H1 (cell line): ENCODE results near the gene PPIC. TPM values are rescaled to one million over a fixed set of nuclear protein-coding genes. Genes with fewer than 3 reads are reported as not detected.

Experiments used
- polyA plus RNA-seq, 7 experiments: library from polyadenylated mRNA; depleted of rRNA in 3 of 7; stranded (reverse) in 5 of 7; unstranded in 2 of 7; fragments of >200 nt in 5 of 7; fragments of 200-250 nt in 2 of 7; gene quantifications; 1 replicate in 5 of 7; 2 replicates in 1 of 7; 4 replicates in 1 of 7; pipeline versions ENCODE4 v1.2.1 to v1.2.3, GENCODE V29; 2011 to 2013; ENCODE audit warnings: missing spikeins in 2 of 7, mixed read lengths in 2 of 7
- total RNA-seq: library from RNA; stranded (reverse); fragmentation: NEBNext Ultra II Directional; extraction: Animal tissue kit (Norgen Biotek cat#: 25700); gene quantifications from 2 replicates; pipeline ENCODE4 v1.2.1, GENCODE V29; 2021
- TF ChIP-seq, protein P1 (sequence below): fragments of 300-600 bp; sonication (generic); IDR thresholded peaks from 2 replicates; pipeline ENCODE4 v1.7.1; 2012; ENCODE audit warnings: low read length, moderate library complexity, mild to moderate bottlenecking, inconsistent platforms; ENCODE audit not compliant: insufficient replicate concordance

The PPIC gene
- total and polyA plus RNA-seq, 2 of the 8 experiments (the other 6 are each of a cell fraction or from before 2014, with no cell fraction given): 8.5 to 10.4 TPM

- TF ChIP-seq, protein P1, sequence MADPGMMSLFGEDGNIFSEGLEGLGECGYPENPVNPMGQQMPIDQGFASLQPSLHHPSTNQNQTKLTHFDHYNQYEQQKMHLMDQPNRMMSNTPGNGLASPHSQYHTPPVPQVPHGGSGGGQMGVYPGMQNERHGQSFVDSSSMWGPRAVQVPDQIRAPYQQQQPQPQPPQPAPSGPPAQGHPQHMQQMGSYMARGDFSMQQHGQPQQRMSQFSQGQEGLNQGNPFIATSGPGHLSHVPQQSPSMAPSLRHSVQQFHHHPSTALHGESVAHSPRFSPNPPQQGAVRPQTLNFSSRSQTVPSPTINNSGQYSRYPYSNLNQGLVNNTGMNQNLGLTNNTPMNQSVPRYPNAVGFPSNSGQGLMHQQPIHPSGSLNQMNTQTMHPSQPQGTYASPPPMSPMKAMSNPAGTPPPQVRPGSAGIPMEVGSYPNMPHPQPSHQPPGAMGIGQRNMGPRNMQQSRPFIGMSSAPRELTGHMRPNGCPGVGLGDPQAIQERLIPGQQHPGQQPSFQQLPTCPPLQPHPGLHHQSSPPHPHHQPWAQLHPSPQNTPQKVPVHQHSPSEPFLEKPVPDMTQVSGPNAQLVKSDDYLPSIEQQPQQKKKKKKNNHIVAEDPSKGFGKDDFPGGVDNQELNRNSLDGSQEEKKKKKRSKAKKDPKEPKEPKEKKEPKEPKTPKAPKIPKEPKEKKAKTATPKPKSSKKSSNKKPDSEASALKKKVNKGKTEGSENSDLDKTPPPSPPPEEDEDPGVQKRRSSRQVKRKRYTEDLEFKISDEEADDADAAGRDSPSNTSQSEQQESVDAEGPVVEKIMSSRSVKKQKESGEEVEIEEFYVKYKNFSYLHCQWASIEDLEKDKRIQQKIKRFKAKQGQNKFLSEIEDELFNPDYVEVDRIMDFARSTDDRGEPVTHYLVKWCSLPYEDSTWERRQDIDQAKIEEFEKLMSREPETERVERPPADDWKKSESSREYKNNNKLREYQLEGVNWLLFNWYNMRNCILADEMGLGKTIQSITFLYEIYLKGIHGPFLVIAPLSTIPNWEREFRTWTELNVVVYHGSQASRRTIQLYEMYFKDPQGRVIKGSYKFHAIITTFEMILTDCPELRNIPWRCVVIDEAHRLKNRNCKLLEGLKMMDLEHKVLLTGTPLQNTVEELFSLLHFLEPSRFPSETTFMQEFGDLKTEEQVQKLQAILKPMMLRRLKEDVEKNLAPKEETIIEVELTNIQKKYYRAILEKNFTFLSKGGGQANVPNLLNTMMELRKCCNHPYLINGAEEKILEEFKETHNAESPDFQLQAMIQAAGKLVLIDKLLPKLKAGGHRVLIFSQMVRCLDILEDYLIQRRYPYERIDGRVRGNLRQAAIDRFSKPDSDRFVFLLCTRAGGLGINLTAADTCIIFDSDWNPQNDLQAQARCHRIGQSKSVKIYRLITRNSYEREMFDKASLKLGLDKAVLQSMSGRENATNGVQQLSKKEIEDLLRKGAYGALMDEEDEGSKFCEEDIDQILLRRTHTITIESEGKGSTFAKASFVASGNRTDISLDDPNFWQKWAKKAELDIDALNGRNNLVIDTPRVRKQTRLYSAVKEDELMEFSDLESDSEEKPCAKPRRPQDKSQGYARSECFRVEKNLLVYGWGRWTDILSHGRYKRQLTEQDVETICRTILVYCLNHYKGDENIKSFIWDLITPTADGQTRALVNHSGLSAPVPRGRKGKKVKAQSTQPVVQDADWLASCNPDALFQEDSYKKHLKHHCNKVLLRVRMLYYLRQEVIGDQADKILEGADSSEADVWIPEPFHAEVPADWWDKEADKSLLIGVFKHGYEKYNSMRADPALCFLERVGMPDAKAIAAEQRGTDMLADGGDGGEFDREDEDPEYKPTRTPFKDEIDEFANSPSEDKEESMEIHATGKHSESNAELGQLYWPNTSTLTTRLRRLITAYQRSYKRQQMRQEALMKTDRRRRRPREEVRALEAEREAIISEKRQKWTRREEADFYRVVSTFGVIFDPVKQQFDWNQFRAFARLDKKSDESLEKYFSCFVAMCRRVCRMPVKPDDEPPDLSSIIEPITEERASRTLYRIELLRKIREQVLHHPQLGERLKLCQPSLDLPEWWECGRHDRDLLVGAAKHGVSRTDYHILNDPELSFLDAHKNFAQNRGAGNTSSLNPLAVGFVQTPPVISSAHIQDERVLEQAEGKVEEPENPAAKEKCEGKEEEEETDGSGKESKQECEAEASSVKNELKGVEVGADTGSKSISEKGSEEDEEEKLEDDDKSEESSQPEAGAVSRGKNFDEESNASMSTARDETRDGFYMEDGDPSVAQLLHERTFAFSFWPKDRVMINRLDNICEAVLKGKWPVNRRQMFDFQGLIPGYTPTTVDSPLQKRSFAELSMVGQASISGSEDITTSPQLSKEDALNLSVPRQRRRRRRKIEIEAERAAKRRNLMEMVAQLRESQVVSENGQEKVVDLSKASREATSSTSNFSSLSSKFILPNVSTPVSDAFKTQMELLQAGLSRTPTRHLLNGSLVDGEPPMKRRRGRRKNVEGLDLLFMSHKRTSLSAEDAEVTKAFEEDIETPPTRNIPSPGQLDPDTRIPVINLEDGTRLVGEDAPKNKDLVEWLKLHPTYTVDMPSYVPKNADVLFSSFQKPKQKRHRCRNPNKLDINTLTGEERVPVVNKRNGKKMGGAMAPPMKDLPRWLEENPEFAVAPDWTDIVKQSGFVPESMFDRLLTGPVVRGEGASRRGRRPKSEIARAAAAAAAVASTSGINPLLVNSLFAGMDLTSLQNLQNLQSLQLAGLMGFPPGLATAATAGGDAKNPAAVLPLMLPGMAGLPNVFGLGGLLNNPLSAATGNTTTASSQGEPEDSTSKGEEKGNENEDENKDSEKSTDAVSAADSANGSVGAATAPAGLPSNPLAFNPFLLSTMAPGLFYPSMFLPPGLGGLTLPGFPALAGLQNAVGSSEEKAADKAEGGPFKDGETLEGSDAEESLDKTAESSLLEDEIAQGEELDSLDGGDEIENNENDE: no peak
- TF ChIP-seq, all 59 proteins: peak for 0
Measured at GRCh38 chr5:122981846-122982245, 54.7 kb downstream of the PPIC start (continued).
